Fibroblast of the aortic adventitia (primary cell): ENCODE measurements around the gene MAP3K7. TPM values are rescaled to one million over a fixed set of nuclear protein-coding genes. Genes with fewer than 3 reads are reported as not detected.
"Not testable (repeated sequence)": the region's sequence is repeated elsewhere in the genome, so short reads cannot be mapped to it uniquely, and the experiment has no call there.

Experiments used
- DNase-seq: peaks from one replicate; pipeline ENCODE4 v3.0.0-alpha.2; 2010; ENCODE audit warnings: low read depth
- H3K4me3 ChIP-seq: 2 replicates; pipeline ENCODE4 v1.5.1; 2011; ENCODE audit warnings: low read depth, mild to moderate bottlenecking, control low read depth, low read length, moderate library complexity
- CTCF ChIP-seq: IDR thresholded peaks from 2 replicates; pipeline ENCODE4 v1.5.1; 2011; ENCODE audit warnings: mild to moderate bottlenecking, low read length, control low read depth, inconsistent platforms; ENCODE audit not compliant: insufficient read depth
- total RNA-seq: library from RNA; depleted of rRNA; stranded (reverse); fragments of >200 nt; gene quantifications from 2 replicates; pipeline ENCODE4 v1.2.3, GENCODE V29; 2012; ENCODE audit warnings: low replicate concordance

The MAP3K7 gene
- total RNA-seq, 1 donor: 36.0 TPM

GRCh38 chr6:90581146-90581545, 5.7 kb downstream of the MAP3K7 start:
- TF ChIP-seq CTCF: no peak
- H3K4me3 ChIP-seq: no peak overlapping the region
- DNase-seq: no peak

GRCh38 chr6:90578894-90579549, 7.8 kb downstream of the MAP3K7 start:
- no peak for TF ChIP-seq CTCF
- no peak for DNase-seq
- no peak overlapping the region for H3K4me3 ChIP-seq

GRCh38 chr6:90575267-90575666, 11.6 kb downstream of the MAP3K7 start:
- TF ChIP-seq CTCF: no peak
- no peak for DNase-seq
- H3K4me3 ChIP-seq: no peak overlapping the region

GRCh38 chr6:90574610-90575009, 12.3 kb downstream of the MAP3K7 start:
- TF ChIP-seq CTCF: no peak
- no peak overlapping the region for H3K4me3 ChIP-seq
- DNase-seq: peak; percentile 27

GRCh38 chr6:90573624-90574023, 13.2 kb downstream of the MAP3K7 start:
- TF ChIP-seq CTCF: no peak
- H3K4me3 ChIP-seq: no peak overlapping the region

GRCh38 chr6:90572856-90573255, 14.0 kb downstream of the MAP3K7 start:
- no peak for TF ChIP-seq CTCF
- no peak for DNase-seq
- no peak overlapping the region for H3K4me3 ChIP-seq

More at GRCh38 chr6:90573624-90574023, 13.2 kb downstream of the MAP3K7 start:
- no peak for DNase-seq

- no peak for DNase-seq
- TF ChIP-seq CTCF: no peak
- H3K4me3 ChIP-seq: no peak overlapping the region
Observed at GRCh38 chr6:90569223-90569622, 17.6 kb downstream of the MAP3K7 start.

- not testable (repeated sequence) for H3K4me3 ChIP-seq
Observed at GRCh38 chr6:90567682-90568081, 19.2 kb downstream of the MAP3K7 start.

GRCh38 chr6:90562341-90562740, 24.5 kb downstream of the MAP3K7 start:
- not testable (repeated sequence) for DNase-seq, H3K4me3 ChIP-seq

More at GRCh38 chr6:90567682-90568081, 19.2 kb downstream of the MAP3K7 start:
- DNase-seq: not testable (repeated sequence)
